D721Med (cell line): Measurements from ENCODE around the gene ALPK3.
"Not testable (repeated sequence)": the region's sequence is repeated elsewhere in the genome, so short reads cannot be mapped to it uniquely, and the experiment has no call there.

ENCODE experiments used
- DNase-seq: peaks from one replicate; pipeline ENCODE4 v3.0.0; 2011; ENCODE audit warnings: low spot score; ENCODE audit not compliant: insufficient read length
- FAIRE-seq: peaks from 2 replicates; lab custom pipeline; 2011; peaks lifted over from hg19 to GRCh38; lab: Jason Lieb, UNC
- TF ChIP-seq, protein P1 (sequence below): IDR thresholded peaks from 2 replicates; pipeline ENCODE4 v1.5.1; 2012; ENCODE audit warnings: mild to moderate bottlenecking, control low read depth; ENCODE audit not compliant: insufficient read depth; ENCODE audit errors: missing control alignments

ALPK3 gene

GRCh38 chr15:84844964-84845363 is 27.8 kb downstream of the ALPK3 start:
- TF ChIP-seq, protein P1, sequence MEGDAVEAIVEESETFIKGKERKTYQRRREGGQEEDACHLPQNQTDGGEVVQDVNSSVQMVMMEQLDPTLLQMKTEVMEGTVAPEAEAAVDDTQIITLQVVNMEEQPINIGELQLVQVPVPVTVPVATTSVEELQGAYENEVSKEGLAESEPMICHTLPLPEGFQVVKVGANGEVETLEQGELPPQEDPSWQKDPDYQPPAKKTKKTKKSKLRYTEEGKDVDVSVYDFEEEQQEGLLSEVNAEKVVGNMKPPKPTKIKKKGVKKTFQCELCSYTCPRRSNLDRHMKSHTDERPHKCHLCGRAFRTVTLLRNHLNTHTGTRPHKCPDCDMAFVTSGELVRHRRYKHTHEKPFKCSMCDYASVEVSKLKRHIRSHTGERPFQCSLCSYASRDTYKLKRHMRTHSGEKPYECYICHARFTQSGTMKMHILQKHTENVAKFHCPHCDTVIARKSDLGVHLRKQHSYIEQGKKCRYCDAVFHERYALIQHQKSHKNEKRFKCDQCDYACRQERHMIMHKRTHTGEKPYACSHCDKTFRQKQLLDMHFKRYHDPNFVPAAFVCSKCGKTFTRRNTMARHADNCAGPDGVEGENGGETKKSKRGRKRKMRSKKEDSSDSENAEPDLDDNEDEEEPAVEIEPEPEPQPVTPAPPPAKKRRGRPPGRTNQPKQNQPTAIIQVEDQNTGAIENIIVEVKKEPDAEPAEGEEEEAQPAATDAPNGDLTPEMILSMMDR = no peak
- FAIRE-seq = no peak
- no peak for DNase-seq

GRCh38 chr15:84845631-84846030 is 28.5 kb downstream of the ALPK3 start:
- not testable (repeated sequence) for FAIRE-seq, DNase-seq
- TF ChIP-seq, protein P1 = peak; percentile 69

- TF ChIP-seq, protein P1 = no peak
- FAIRE-seq (no peak), DNase-seq (no peak)
Measured at GRCh38 chr15:84846269-84846668, 29.1 kb downstream of the ALPK3 start.

GRCh38 chr15:84847382-84847781 is 30.2 kb downstream of the ALPK3 start:
- TF ChIP-seq, protein P1 = no peak
- DNase-seq (no peak), FAIRE-seq (no peak)

DNA sequence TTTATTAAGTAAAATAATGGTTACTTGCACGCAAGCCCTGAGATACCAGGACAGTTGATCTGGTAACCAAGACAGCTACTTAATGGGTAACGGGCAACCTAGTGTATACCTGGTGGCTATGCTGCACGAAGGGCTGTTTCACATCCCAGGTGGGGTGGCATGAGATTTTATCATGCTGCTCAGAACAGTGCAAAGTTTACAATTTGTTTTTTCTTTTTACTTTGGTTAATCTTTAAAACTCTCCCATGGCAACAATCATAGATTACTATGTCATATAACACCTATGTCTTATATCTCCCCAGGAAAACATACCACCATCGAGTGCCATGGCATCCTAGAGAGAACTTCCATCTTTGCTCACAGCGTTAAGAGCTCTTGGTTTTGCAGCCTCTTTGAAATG is 35.1 kb downstream of the ALPK3 start:
- no peak for FAIRE-seq

GRCh38 chr15:84855136-84855535 is 38.0 kb downstream of the ALPK3 start:
- TF ChIP-seq, protein P1 = no peak
- FAIRE-seq (no peak), DNase-seq (no peak)

More for the DNA sequence above, 35.1 kb downstream of the ALPK3 start:
- DNase-seq = no peak
- TF ChIP-seq, protein P1 = no peak

- no peak for DNase-seq
- FAIRE-seq = no peak
- TF ChIP-seq, protein P1 = no peak
Measured at GRCh38 chr15:84855765-84856164, 38.6 kb downstream of the ALPK3 start.
